Endothelial cell of umbilical vein (primary cell): Measurements from ENCODE around the gene MRPL44. TPM values are rescaled to one million over a fixed set of nuclear protein-coding genes. Genes with fewer than 3 reads are reported as not detected.

ENCODE experiments used
- BruUV-seq: library from RNA; stranded (reverse); fragments of 400-500 nt; replicated peaks from 2 replicates; lab custom pipeline; 2021; lab: Mats Ljungman, UMichigan
- CTCF ChIA-PET: fragments of 300-600, 350-600 bp; sonication (Branson Sonifier 250); formaldehyde crosslinking; loops from one replicate; lab custom pipeline; 2021; ENCODE audit warnings: antibody characterized with exemption, inconsistent platforms; lab: Charles Lee
- POLR2A ChIA-PET: fragments of 300-600, 350-600 bp; sonication (Branson Sonifier 250); formaldehyde crosslinking; loops from one replicate; lab custom pipeline; 2021; ENCODE audit warnings: antibody characterized with exemption, inconsistent platforms; lab: Charles Lee
- DNase-seq: peaks from one replicate; pipeline ENCODE4 v3.0.0-alpha.2; 2011; ENCODE audit warnings: low read depth, low spot score
- FAIRE-seq: peaks from 2 replicates; lab custom pipeline; 2011; peaks lifted over from hg19 to GRCh38; lab: Jason Lieb, UNC
- H2AFZ ChIP-seq: 2 replicates; pipeline ENCODE4 v1.6.0; 2012; ENCODE audit warnings: low read depth, low read length, control low read depth, inconsistent platforms
- H3K27ac ChIP-seq: 2 replicates; pipeline ENCODE4 v1.5.1; 2011; ENCODE audit warnings: low read depth, mild to moderate bottlenecking, control low read depth, low read length, moderate library complexity; ENCODE audit not compliant: insufficient read depth
- H3K27me3 ChIP-seq, 2 experiments: 2 replicates each; pipeline versions ENCODE4 v1.6.0 to v1.6.1; 2011; ENCODE audit warnings: low read length in 2 of 2, mixed read lengths in 1 of 2; ENCODE audit not compliant: control insufficient read depth in 2 of 2, insufficient read depth in 2 of 2
- H3K36me3 ChIP-seq, 2 experiments: 2 replicates in 1 of 2; 3 replicates in 1 of 2; pipeline ENCODE4 v1.5.1; 2011; ENCODE audit warnings: low read length in 2 of 2, mild to moderate bottlenecking in 1 of 2, moderate library complexity in 1 of 2; ENCODE audit not compliant: control insufficient read depth in 2 of 2, insufficient read depth in 2 of 2; ENCODE audit errors: extremely low read depth in 1 of 2
- H3K4me1 ChIP-seq: 3 replicates; pipeline ENCODE4 v1.5.1; 2011; ENCODE audit warnings: mild to moderate bottlenecking, low read length; ENCODE audit not compliant: control insufficient read depth, insufficient read depth; ENCODE audit errors: extremely low read depth
- H3K4me2 ChIP-seq: 2 replicates; pipeline ENCODE4 v1.6.1; 2011; ENCODE audit warnings: low read length, control low read depth, mixed read lengths; ENCODE audit not compliant: insufficient read depth
- H3K4me3 ChIP-seq, 3 experiments: fragments of 200-600 bp in 1 of 3; sonication (generic), shearing (Covaris generic) in 1 of 3; replicated peaks in 1 of 3; 2 replicates each; pipeline ENCODE4 v1.5.1; 2011 to 2016; ENCODE audit warnings: control low read depth in 3 of 3, low read length in 3 of 3, mild to moderate bottlenecking in 2 of 3, inconsistent platforms in 1 of 3, low read depth in 1 of 3, moderate library complexity in 1 of 3; ENCODE audit not compliant: insufficient read depth in 1 of 3
- H3K79me2 ChIP-seq: 2 replicates; pipeline ENCODE4 v1.6.0; 2012; ENCODE audit warnings: low read length, inconsistent platforms; ENCODE audit not compliant: control insufficient read depth, insufficient read depth
- H3K9ac ChIP-seq: replicated peaks from 2 replicates; pipeline ENCODE3; 2011; ENCODE audit warnings: low read length, control low read depth; ENCODE audit not compliant: insufficient read depth; ENCODE audit errors: extremely low read depth
- H3K9me1 ChIP-seq: replicated peaks from 3 replicates; pipeline ENCODE4 v1.6.0; 2011; ENCODE audit warnings: mild to moderate bottlenecking, low read length; ENCODE audit not compliant: control insufficient read depth, insufficient read depth; ENCODE audit errors: extremely low read depth
- H3K9me3 ChIP-seq: replicated peaks from 2 replicates; pipeline ENCODE4 v1.5.1; 2012; ENCODE audit warnings: low read length, inconsistent platforms; ENCODE audit not compliant: control insufficient read depth, insufficient read depth
- H4K20me1 ChIP-seq: replicated peaks from 2 replicates; pipeline ENCODE3; 2011; ENCODE audit warnings: mild to moderate bottlenecking, low read length; ENCODE audit not compliant: control insufficient read depth, insufficient read depth; ENCODE audit errors: extremely low read depth
- FOS ChIP-seq: IDR thresholded peaks from 2 replicates; pipeline ENCODE4 v1.6.1; 2011; ENCODE audit warnings: mild to moderate bottlenecking, low read length, moderate library complexity, borderline replicate concordance; ENCODE audit not compliant: insufficient read depth
- GATA2 ChIP-seq: IDR thresholded peaks from 2 replicates; pipeline ENCODE4 v1.7.0; 2011; ENCODE audit warnings: low read depth, mild to moderate bottlenecking, moderate library complexity, mixed read lengths, low read length; ENCODE audit not compliant: insufficient read length, insufficient read depth
- JUN ChIP-seq: IDR thresholded peaks from 2 replicates; pipeline ENCODE4 v1.6.1; 2011; ENCODE audit warnings: borderline replicate concordance, low read depth; ENCODE audit not compliant: insufficient read length, insufficient read depth
- MYC ChIP-seq: IDR thresholded peaks from one replicate; pipeline ENCODE4 v1.6.1; 2011; ENCODE audit warnings: mild to moderate bottlenecking, low read depth, low read length
- POLR2A ChIP-seq: IDR thresholded peaks from 2 replicates; pipeline ENCODE4 v1.6.1; 2012; ENCODE audit warnings: low read depth, mild to moderate bottlenecking, control low read depth, low read length
- POLR2AphosphoS5 ChIP-seq: IDR thresholded peaks from 2 replicates; pipeline ENCODE4 v1.6.1; 2012; ENCODE audit warnings: low read depth, mild to moderate bottlenecking, control low read depth, low read length, moderate library complexity; ENCODE audit not compliant: insufficient read depth
- dilution Hi-C: fragments of 300-500 bp; cut with MboI; formaldehyde crosslinking; loops from one replicate; pipeline ENCODE4 v1.15.0; 2019; ENCODE audit warnings: low sequenced_read_pairs; ENCODE audit not compliant: extremely low pct_ligation_motif_present
- intact Hi-C: fragments of 100-400 bp; cut with micrococcal nuclease; formaldehyde crosslinking; loops from one replicate; pipeline ENCODE4 v1.10.0; 2022
- polyA plus RNA-seq, 4 experiments: library from polyadenylated mRNA; depleted of rRNA in 3 of 4; stranded (reverse) in 3 of 4; unstranded in 1 of 4; fragments of >200 nt; gene quantifications; 2 replicates each; pipeline versions ENCODE4 v1.2.1 to v1.2.3, GENCODE V29; 2011 to 2012; ENCODE audit warnings: missing spikeins in 1 of 4
- total RNA-seq: library from RNA; stranded (reverse); gene quantifications from 2 replicates; pipeline ENCODE4 v1.2.3, GENCODE V29; 2021
- TF ChIP-seq, protein P1 (sequence below), 2 donors: IDR thresholded peaks; 1 replicate in 1 of 2; 2 replicates in 1 of 2; pipeline ENCODE4 v1.5.1; 2011; ENCODE audit warnings: low read length in 2 of 2, mild to moderate bottlenecking in 2 of 2, moderate library complexity in 2 of 2, control low read depth in 1 of 2, inconsistent platforms in 1 of 2, low read depth in 1 of 2; ENCODE audit not compliant: insufficient read depth in 1 of 2; ENCODE audit errors: extremely low read depth in 1 of 2
- TF ChIP-seq, protein P2 (sequence below): IDR thresholded peaks from 2 replicates; pipeline ENCODE4 v1.6.1; 2011; ENCODE audit not compliant: insufficient read depth, insufficient read length

MRPL44 gene
- total and polyA plus RNA-seq, 2 donors (not counting 3 experiments of a cell fraction or from before 2014, with no cell fraction given): 19.2 to 27.7 TPM

DNA sequence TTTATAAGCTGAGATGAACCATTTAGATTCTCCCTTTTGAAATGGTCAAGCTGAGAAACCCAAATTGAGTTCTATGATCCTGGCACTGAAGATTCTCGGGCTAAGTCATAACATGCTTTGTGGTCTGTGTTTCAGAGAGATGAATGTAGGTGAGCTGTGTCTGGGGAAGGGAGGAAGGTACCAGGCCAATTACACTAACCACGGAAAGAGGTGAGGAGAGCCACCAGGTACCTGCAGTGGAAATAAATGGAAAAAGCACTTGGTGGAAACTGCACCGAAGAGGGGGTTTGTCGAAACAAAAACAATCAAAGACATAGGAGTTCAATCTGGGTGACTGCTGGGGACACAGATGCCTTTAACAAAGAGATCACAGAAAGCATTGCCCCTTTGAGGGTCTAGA, 963 bp upstream of the MRPL44 start:
- no peak for FAIRE-seq
- H3K27me3 ChIP-seq: no peaks in the 10 kb centered on the region
- ChIA-PET POLR2A (no interaction called here), CTCF (no interaction called here)
- DNase-seq: no peak
- H4K20me1 ChIP-seq: no peaks in the 10 kb centered on the region
- peak overlapping the region; percentile 84 for H3K4me2 ChIP-seq
- intact Hi-C loops (loop anchor here (5.0 to 10.0 kb wide), 2 partner anchors 186 to 231 kb away; no protein-coding TSS in a partner anchor), dilution Hi-C loops (no loop called here)
- no peak overlapping the region for H3K27ac ChIP-seq
- no peak for TF ChIP-seq JUN
- no peak for TF ChIP-seq POLR2A
- TF ChIP-seq POLR2AphosphoS5: no peak
- no peak for TF ChIP-seq MYC
- TF ChIP-seq, protein P1, sequence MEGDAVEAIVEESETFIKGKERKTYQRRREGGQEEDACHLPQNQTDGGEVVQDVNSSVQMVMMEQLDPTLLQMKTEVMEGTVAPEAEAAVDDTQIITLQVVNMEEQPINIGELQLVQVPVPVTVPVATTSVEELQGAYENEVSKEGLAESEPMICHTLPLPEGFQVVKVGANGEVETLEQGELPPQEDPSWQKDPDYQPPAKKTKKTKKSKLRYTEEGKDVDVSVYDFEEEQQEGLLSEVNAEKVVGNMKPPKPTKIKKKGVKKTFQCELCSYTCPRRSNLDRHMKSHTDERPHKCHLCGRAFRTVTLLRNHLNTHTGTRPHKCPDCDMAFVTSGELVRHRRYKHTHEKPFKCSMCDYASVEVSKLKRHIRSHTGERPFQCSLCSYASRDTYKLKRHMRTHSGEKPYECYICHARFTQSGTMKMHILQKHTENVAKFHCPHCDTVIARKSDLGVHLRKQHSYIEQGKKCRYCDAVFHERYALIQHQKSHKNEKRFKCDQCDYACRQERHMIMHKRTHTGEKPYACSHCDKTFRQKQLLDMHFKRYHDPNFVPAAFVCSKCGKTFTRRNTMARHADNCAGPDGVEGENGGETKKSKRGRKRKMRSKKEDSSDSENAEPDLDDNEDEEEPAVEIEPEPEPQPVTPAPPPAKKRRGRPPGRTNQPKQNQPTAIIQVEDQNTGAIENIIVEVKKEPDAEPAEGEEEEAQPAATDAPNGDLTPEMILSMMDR (IDR thresholded peaks at IDR 0.05; ENCODE audit: extremely low read depth in 1 of 2, insufficient read depth in 1 of 2, low read depth in 1 of 2, low read length in 2 of 2): no peak
- no peak for TF ChIP-seq GATA2
- no peak for TF ChIP-seq FOS
- TF ChIP-seq, protein P2, sequence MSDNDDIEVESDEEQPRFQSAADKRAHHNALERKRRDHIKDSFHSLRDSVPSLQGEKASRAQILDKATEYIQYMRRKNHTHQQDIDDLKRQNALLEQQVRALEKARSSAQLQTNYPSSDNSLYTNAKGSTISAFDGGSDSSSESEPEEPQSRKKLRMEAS: no peak
- BruUV-seq: no TSS peak
- no peak overlapping the region for H3K9ac ChIP-seq
- peaks cover 40% of the 10 kb centered on the region for H3K79me2 ChIP-seq
- H3K4me1 ChIP-seq: peaks cover 38% of the 10 kb centered on the region
- no peak overlapping the region for H2AFZ ChIP-seq
- peaks cover 6 to 8% of the 10 kb centered on the region in 2 experiments for H3K36me3 ChIP-seq
- no peak overlapping the region for H3K4me3 ChIP-seq
- no peaks in the 10 kb centered on the region for H3K9me1 ChIP-seq
- no peaks in the 10 kb centered on the region for H3K9me3 ChIP-seq
